Endothelial cell of umbilical vein (primary cell): ENCODE measurements around the gene MACROD2. TPM values are rescaled to one million over a fixed set of nuclear protein-coding genes. Genes with fewer than 3 reads are reported as not detected.

ENCODE experiments used
- BruUV-seq: library from RNA; stranded (reverse); fragments of 400-500 nt; replicated peaks from 2 replicates; lab custom pipeline; 2021; lab: Mats Ljungman, UMichigan
- CTCF ChIA-PET: fragments of 300-600, 350-600 bp; sonication (Branson Sonifier 250); formaldehyde crosslinking; loops from one replicate; lab custom pipeline; 2021; ENCODE audit warnings: antibody characterized with exemption, inconsistent platforms; lab: Charles Lee
- POLR2A ChIA-PET: fragments of 300-600, 350-600 bp; sonication (Branson Sonifier 250); formaldehyde crosslinking; loops from one replicate; lab custom pipeline; 2021; ENCODE audit warnings: antibody characterized with exemption, inconsistent platforms; lab: Charles Lee
- DNase-seq: peaks from one replicate; pipeline ENCODE4 v3.0.0-alpha.2; 2011; ENCODE audit warnings: low read depth, low spot score
- FAIRE-seq: peaks from 2 replicates; lab custom pipeline; 2011; peaks lifted over from hg19 to GRCh38; lab: Jason Lieb, UNC
- H2AFZ ChIP-seq: 2 replicates; pipeline ENCODE4 v1.6.0; 2012; ENCODE audit warnings: low read depth, low read length, control low read depth, inconsistent platforms
- H3K27ac ChIP-seq: 2 replicates; pipeline ENCODE4 v1.5.1; 2011; ENCODE audit warnings: low read depth, mild to moderate bottlenecking, control low read depth, low read length, moderate library complexity; ENCODE audit not compliant: insufficient read depth
- H3K27me3 ChIP-seq, 2 experiments: 2 replicates each; pipeline versions ENCODE4 v1.6.0 to v1.6.1; 2011; ENCODE audit warnings: low read length in 2 of 2, mixed read lengths in 1 of 2; ENCODE audit not compliant: control insufficient read depth in 2 of 2, insufficient read depth in 2 of 2
- H3K36me3 ChIP-seq, 2 experiments: 2 replicates in 1 of 2; 3 replicates in 1 of 2; pipeline ENCODE4 v1.5.1; 2011; ENCODE audit warnings: low read length in 2 of 2, mild to moderate bottlenecking in 1 of 2, moderate library complexity in 1 of 2; ENCODE audit not compliant: control insufficient read depth in 2 of 2, insufficient read depth in 2 of 2; ENCODE audit errors: extremely low read depth in 1 of 2
- H3K4me1 ChIP-seq: 3 replicates; pipeline ENCODE4 v1.5.1; 2011; ENCODE audit warnings: mild to moderate bottlenecking, low read length; ENCODE audit not compliant: control insufficient read depth, insufficient read depth; ENCODE audit errors: extremely low read depth
- H3K4me2 ChIP-seq: 2 replicates; pipeline ENCODE4 v1.6.1; 2011; ENCODE audit warnings: low read length, control low read depth, mixed read lengths; ENCODE audit not compliant: insufficient read depth
- H3K4me3 ChIP-seq, 3 experiments: fragments of 200-600 bp in 1 of 3; sonication (generic), shearing (Covaris generic) in 1 of 3; replicated peaks in 1 of 3; 2 replicates each; pipeline ENCODE4 v1.5.1; 2011 to 2016; ENCODE audit warnings: control low read depth in 3 of 3, low read length in 3 of 3, mild to moderate bottlenecking in 2 of 3, inconsistent platforms in 1 of 3, low read depth in 1 of 3, moderate library complexity in 1 of 3; ENCODE audit not compliant: insufficient read depth in 1 of 3
- H3K79me2 ChIP-seq: 2 replicates; pipeline ENCODE4 v1.6.0; 2012; ENCODE audit warnings: low read length, inconsistent platforms; ENCODE audit not compliant: control insufficient read depth, insufficient read depth
- H3K9ac ChIP-seq: replicated peaks from 2 replicates; pipeline ENCODE3; 2011; ENCODE audit warnings: low read length, control low read depth; ENCODE audit not compliant: insufficient read depth; ENCODE audit errors: extremely low read depth
- H3K9me1 ChIP-seq: replicated peaks from 3 replicates; pipeline ENCODE4 v1.6.0; 2011; ENCODE audit warnings: mild to moderate bottlenecking, low read length; ENCODE audit not compliant: control insufficient read depth, insufficient read depth; ENCODE audit errors: extremely low read depth
- H3K9me3 ChIP-seq: replicated peaks from 2 replicates; pipeline ENCODE4 v1.5.1; 2012; ENCODE audit warnings: low read length, inconsistent platforms; ENCODE audit not compliant: control insufficient read depth, insufficient read depth
- H4K20me1 ChIP-seq: replicated peaks from 2 replicates; pipeline ENCODE3; 2011; ENCODE audit warnings: mild to moderate bottlenecking, low read length; ENCODE audit not compliant: control insufficient read depth, insufficient read depth; ENCODE audit errors: extremely low read depth
- CTCF ChIP-seq, 2 donors: IDR thresholded peaks; 1 replicate in 1 of 2; 2 replicates in 1 of 2; pipeline ENCODE4 v1.5.1; 2011; ENCODE audit warnings: low read length in 2 of 2, mild to moderate bottlenecking in 2 of 2, moderate library complexity in 2 of 2, control low read depth in 1 of 2, inconsistent platforms in 1 of 2, low read depth in 1 of 2; ENCODE audit not compliant: insufficient read depth in 1 of 2; ENCODE audit errors: extremely low read depth in 1 of 2
- EZH2 ChIP-seq: IDR thresholded peaks from 2 replicates; pipeline ENCODE4 v1.6.1; 2012; ENCODE audit warnings: borderline replicate concordance, low read depth, mild to moderate bottlenecking, moderate library complexity, low read length, inconsistent platforms; ENCODE audit not compliant: severe bottlenecking
- FOS ChIP-seq: IDR thresholded peaks from 2 replicates; pipeline ENCODE4 v1.6.1; 2011; ENCODE audit warnings: mild to moderate bottlenecking, low read length, moderate library complexity, borderline replicate concordance; ENCODE audit not compliant: insufficient read depth
- GATA2 ChIP-seq: IDR thresholded peaks from 2 replicates; pipeline ENCODE4 v1.7.0; 2011; ENCODE audit warnings: low read depth, mild to moderate bottlenecking, moderate library complexity, mixed read lengths, low read length; ENCODE audit not compliant: insufficient read length, insufficient read depth
- JUN ChIP-seq: IDR thresholded peaks from 2 replicates; pipeline ENCODE4 v1.6.1; 2011; ENCODE audit warnings: borderline replicate concordance, low read depth; ENCODE audit not compliant: insufficient read length, insufficient read depth
- MAX ChIP-seq: IDR thresholded peaks from 2 replicates; pipeline ENCODE4 v1.6.1; 2011; ENCODE audit not compliant: insufficient read depth, insufficient read length
- MYC ChIP-seq: IDR thresholded peaks from one replicate; pipeline ENCODE4 v1.6.1; 2011; ENCODE audit warnings: mild to moderate bottlenecking, low read depth, low read length
- POLR2A ChIP-seq: IDR thresholded peaks from 2 replicates; pipeline ENCODE4 v1.6.1; 2012; ENCODE audit warnings: low read depth, mild to moderate bottlenecking, control low read depth, low read length
- POLR2AphosphoS5 ChIP-seq: IDR thresholded peaks from 2 replicates; pipeline ENCODE4 v1.6.1; 2012; ENCODE audit warnings: low read depth, mild to moderate bottlenecking, control low read depth, low read length, moderate library complexity; ENCODE audit not compliant: insufficient read depth
- dilution Hi-C: fragments of 300-500 bp; cut with MboI; formaldehyde crosslinking; loops from one replicate; pipeline ENCODE4 v1.15.0; 2019; ENCODE audit warnings: low sequenced_read_pairs; ENCODE audit not compliant: extremely low pct_ligation_motif_present
- intact Hi-C: fragments of 100-400 bp; cut with micrococcal nuclease; formaldehyde crosslinking; loops from one replicate; pipeline ENCODE4 v1.10.0; 2022
- polyA plus RNA-seq, 4 experiments: library from polyadenylated mRNA; depleted of rRNA in 3 of 4; stranded (reverse) in 3 of 4; unstranded in 1 of 4; fragments of >200 nt; gene quantifications; 2 replicates each; pipeline versions ENCODE4 v1.2.1 to v1.2.3, GENCODE V29; 2011 to 2012; ENCODE audit warnings: missing spikeins in 1 of 4
- total RNA-seq: library from RNA; stranded (reverse); gene quantifications from 2 replicates; pipeline ENCODE4 v1.2.3, GENCODE V29; 2021

MACROD2 gene
- total and polyA plus RNA-seq, 2 donors (not counting 3 experiments of a cell fraction or from before 2014, with no cell fraction given) = 0.11 to 0.73 TPM

DNA sequence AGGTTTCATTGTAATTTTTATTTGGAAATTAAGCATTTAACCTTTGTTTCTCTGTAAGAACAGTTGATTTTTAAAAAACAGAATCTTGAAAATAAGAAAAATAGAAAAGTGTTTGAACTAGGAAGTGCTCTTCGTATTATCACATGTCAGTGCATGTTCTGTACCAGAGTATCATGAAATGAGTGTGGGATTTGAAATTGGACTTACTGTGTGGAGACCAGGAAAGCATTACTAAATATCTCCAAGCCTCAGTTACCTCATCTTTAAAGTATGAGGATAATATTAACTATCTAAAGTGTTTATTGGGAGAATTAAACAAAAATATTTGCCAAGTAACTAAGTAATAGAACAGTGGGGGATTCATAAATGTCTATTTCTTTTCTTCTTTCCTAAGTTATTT, 499.0 kb downstream of the MACROD2 start:
- no TSS peak for BruUV-seq
- Histone ChIP-seq H3K4me1 (peaks cover 27% of the 10 kb centered on the region), H3K4me2 (no peak overlapping the region), H3K36me3 (no peaks in the 10 kb centered on the region), H3K4me3 (no peak overlapping the region), H3K27ac (no peak overlapping the region), H3K9ac (no peak overlapping the region), H2AFZ (no peak overlapping the region), H3K9me1 (no peaks in the 10 kb centered on the region), H3K9me3 (no peaks in the 10 kb centered on the region), H3K79me2 (no peaks in the 10 kb centered on the region), H4K20me1 (no peaks in the 10 kb centered on the region), H3K27me3 (no peaks in the 10 kb centered on the region)
- ChIA-PET POLR2A (no interaction called here), CTCF (no interaction called here)
- TF ChIP-seq MYC = no peak
- no peak for TF ChIP-seq JUN
- no peak for TF ChIP-seq POLR2AphosphoS5
- no peak for TF ChIP-seq POLR2A
- no peak for TF ChIP-seq EZH2
- no peak for TF ChIP-seq GATA2
- no peak for TF ChIP-seq MAX
- no peak for TF ChIP-seq CTCF (IDR thresholded peaks at IDR 0.05; ENCODE audit: extremely low read depth in 1 of 2, insufficient read depth in 1 of 2, low read depth in 1 of 2, low read length in 2 of 2)
- TF ChIP-seq FOS = no peak
- FAIRE-seq (no peak), DNase-seq (no peak)
- intact Hi-C loops (no loop called here), dilution Hi-C loops (no loop called here)
